COLO668 (cell line): ENCODE measurements around the gene KIF2C.

Source experiments
- DNase-seq: peaks from one replicate; lab custom pipeline; 2025; ENCODE audit not compliant: unreplicated experiment; lab: John Stamatoyannopoulos, UW

Gene KIF2C

GRCh38 chr1:44775078-44775929, 35.7 kb downstream of the KIF2C start, which contains the start of gene RPS8:
RPS8 (plus strand) TSS chr1:44775540; CDS start chr1:44775597, 57 bp downstream.
- DNase-seq: peak; percentile 99

- peak; percentile 71 for DNase-seq
Observed at GRCh38 chr1:44775930-44776729, 36.5 kb downstream of the KIF2C start.

- no peak for DNase-seq
Observed at GRCh38 chr1:44776730-44777068, 37.1 kb downstream of the KIF2C start.

GRCh38 chr1:44777547-44777946, 37.9 kb downstream of the KIF2C start:
- no peak for DNase-seq

GRCh38 chr1:44777969-44778635, 38.5 kb downstream of the KIF2C start:
- no peak for DNase-seq

GRCh38 chr1:44778705-44779576, 39.3 kb downstream of the KIF2C start:
- no peak for DNase-seq

- DNase-seq: no peak
Observed at GRCh38 chr1:44780583-44781121, 41.0 kb downstream of the KIF2C start.

GRCh38 chr1:44783697-44784093, 44.1 kb downstream of the KIF2C start:
- DNase-seq: no peak

- DNase-seq: peak; percentile 73
Observed at GRCh38 chr1:44784094-44785028, 44.7 kb downstream of the KIF2C start.

GRCh38 chr1:44785029-44785380, 45.4 kb downstream of the KIF2C start:
- DNase-seq: no peak

GRCh38 chr1:44785501-44786137, 46.0 kb downstream of the KIF2C start:
- DNase-seq: no peak

GRCh38 chr1:44786138-44786840, 46.7 kb downstream of the KIF2C start:
- DNase-seq: peak; percentile 87

GRCh38 chr1:44786841-44787426, 47.3 kb downstream of the KIF2C start:
- DNase-seq: no peak

- no peak for DNase-seq
Observed at GRCh38 chr1:44787506-44787905, 47.9 kb downstream of the KIF2C start.

- no peak for DNase-seq
Observed at GRCh38 chr1:44788120-44788860, 48.7 kb downstream of the KIF2C start, which contains the start of gene BEST4. BEST4 (minus strand) TSS chr1:44788170; CDS start chr1:44787705, 465 bp downstream.

- DNase-seq: no peak
Observed at GRCh38 chr1:44790968-44791801, 51.5 kb downstream of the KIF2C start.
